Osteocyte (in vitro differentiated cells): Measurements from ENCODE around the gene DENND1A. TPM values are rescaled to one million over a fixed set of nuclear protein-coding genes. Genes with fewer than 3 reads are reported as not detected.

Experiments
- DNase-seq: peaks from one replicate; pipeline ENCODE4 v3.0.0; 2021; ENCODE audit warnings: mixed read lengths; ENCODE audit not compliant: unreplicated experiment; ENCODE audit errors: extremely low spot score
- H3K27ac Mint-ChIP-seq: one replicate; pipeline ENCODE4 v1.8.0; 2021; ENCODE audit warnings: mild to moderate bottlenecking, mixed read lengths; ENCODE audit not compliant: unreplicated experiment
- H3K27me3 Mint-ChIP-seq: one replicate; pipeline ENCODE4 v1.8.0; 2021; ENCODE audit warnings: mixed read lengths; ENCODE audit not compliant: unreplicated experiment
- H3K36me3 Mint-ChIP-seq: one replicate; pipeline ENCODE4 v1.8.0; 2021; ENCODE audit warnings: mixed read lengths; ENCODE audit not compliant: unreplicated experiment
- H3K4me1 Mint-ChIP-seq: one replicate; pipeline ENCODE4 v1.8.0; 2021; ENCODE audit warnings: mixed read lengths; ENCODE audit not compliant: unreplicated experiment
- H3K4me3 Mint-ChIP-seq: one replicate; pipeline ENCODE4 v1.8.0; 2021; ENCODE audit warnings: mild to moderate bottlenecking, moderate library complexity, mixed read lengths; ENCODE audit not compliant: unreplicated experiment
- H3K9me3 Mint-ChIP-seq: one replicate; pipeline ENCODE4 v1.8.0; 2021; ENCODE audit warnings: mixed read lengths; ENCODE audit not compliant: unreplicated experiment
- total RNA-seq: library from RNA; stranded (reverse); gene quantifications from 2 replicates; pipeline ENCODE4 v1.2.1, GENCODE V29; 2021
- TF ChIP-seq, protein P1 (sequence below): fragments of 200-600 bp; sonication (generic); IDR thresholded peaks from 2 replicates; pipeline ENCODE4 v1.5.0; 2021; ENCODE audit warnings: antibody characterized with exemption, mild to moderate bottlenecking, moderate library complexity

The DENND1A gene
- total RNA-seq, 1 donor from 2014 or later = 19.8 TPM

DNA sequence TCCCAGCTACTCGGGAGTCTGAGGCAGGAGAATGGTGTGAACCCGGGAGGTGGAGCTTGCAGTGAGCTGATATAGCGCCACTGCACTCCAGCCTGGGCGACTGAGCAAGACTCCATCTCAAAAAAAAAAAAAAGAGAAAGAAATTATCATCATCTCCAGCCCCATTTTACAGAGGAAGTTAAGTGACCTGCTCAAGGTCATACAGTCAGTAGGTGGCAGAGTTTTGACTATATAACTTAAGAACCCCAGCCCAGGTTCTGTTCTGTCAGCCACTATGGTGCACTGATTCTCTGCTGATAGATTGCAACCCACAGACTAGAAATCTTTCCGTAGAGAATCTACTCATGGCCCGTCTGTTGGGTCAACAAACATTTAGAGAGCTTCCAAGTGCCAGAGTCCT, 25.7 kb upstream of the DENND1A start:
- Mint-ChIP-seq H3K27ac (no peak overlapping the region), H3K36me3 (peaks cover 2% of the 10 kb centered on the region), H3K27me3 (peaks cover 69% of the 10 kb centered on the region), H3K4me1 (no peaks in the 10 kb centered on the region), H3K9me3 (peaks cover 3% of the 10 kb centered on the region), H3K4me3 (no peak overlapping the region)
- no peak for DNase-seq
- TF ChIP-seq, protein P1, sequence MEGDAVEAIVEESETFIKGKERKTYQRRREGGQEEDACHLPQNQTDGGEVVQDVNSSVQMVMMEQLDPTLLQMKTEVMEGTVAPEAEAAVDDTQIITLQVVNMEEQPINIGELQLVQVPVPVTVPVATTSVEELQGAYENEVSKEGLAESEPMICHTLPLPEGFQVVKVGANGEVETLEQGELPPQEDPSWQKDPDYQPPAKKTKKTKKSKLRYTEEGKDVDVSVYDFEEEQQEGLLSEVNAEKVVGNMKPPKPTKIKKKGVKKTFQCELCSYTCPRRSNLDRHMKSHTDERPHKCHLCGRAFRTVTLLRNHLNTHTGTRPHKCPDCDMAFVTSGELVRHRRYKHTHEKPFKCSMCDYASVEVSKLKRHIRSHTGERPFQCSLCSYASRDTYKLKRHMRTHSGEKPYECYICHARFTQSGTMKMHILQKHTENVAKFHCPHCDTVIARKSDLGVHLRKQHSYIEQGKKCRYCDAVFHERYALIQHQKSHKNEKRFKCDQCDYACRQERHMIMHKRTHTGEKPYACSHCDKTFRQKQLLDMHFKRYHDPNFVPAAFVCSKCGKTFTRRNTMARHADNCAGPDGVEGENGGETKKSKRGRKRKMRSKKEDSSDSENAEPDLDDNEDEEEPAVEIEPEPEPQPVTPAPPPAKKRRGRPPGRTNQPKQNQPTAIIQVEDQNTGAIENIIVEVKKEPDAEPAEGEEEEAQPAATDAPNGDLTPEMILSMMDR = no peak

DNA sequence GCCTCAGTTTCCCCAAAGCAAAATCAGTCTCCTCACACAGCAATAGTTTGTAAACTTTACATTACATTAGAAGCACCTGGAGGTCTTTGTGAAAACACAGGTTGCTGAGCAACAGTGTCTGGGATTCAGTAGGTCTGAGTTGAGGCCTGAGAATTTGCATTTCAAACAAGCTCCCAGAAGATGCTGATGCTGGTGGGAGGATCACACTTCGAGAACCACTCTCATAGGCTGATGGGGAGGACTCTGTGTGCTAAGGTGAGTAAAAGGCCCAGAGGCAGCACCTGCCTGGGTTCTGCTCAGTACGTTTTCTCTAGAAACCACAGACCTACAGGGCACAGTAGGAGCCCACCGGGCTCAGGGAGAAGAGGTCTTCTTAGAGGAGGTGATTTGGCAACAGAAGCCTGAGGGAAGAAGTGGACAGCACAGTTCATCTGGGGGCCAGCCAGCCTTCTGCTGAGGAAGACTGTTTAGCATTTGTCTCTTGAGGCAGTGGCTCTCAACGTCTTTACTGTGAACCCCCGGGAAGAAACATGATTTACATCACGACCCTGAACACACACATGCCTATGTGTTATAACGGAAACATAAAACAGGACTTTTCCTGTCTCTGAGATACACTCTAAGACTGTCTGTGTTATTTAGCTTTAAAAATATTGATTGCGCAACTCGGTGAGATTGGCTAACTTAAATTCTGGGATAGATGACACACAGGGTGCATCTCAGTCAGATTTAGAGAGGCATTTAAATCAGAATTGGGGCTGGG, 24.8 kb upstream of the DENND1A start:
- Mint-ChIP-seq H3K27ac (no peak overlapping the region), H3K27me3 (peaks cover 64% of the 10 kb centered on the region), H3K9me3 (peaks cover 6% of the 10 kb centered on the region), H3K36me3 (peaks cover 2% of the 10 kb centered on the region), H3K4me1 (no peaks in the 10 kb centered on the region), H3K4me3 (no peak overlapping the region)
- DNase-seq = no peak
- TF ChIP-seq, protein P1 = no peak

DNA sequence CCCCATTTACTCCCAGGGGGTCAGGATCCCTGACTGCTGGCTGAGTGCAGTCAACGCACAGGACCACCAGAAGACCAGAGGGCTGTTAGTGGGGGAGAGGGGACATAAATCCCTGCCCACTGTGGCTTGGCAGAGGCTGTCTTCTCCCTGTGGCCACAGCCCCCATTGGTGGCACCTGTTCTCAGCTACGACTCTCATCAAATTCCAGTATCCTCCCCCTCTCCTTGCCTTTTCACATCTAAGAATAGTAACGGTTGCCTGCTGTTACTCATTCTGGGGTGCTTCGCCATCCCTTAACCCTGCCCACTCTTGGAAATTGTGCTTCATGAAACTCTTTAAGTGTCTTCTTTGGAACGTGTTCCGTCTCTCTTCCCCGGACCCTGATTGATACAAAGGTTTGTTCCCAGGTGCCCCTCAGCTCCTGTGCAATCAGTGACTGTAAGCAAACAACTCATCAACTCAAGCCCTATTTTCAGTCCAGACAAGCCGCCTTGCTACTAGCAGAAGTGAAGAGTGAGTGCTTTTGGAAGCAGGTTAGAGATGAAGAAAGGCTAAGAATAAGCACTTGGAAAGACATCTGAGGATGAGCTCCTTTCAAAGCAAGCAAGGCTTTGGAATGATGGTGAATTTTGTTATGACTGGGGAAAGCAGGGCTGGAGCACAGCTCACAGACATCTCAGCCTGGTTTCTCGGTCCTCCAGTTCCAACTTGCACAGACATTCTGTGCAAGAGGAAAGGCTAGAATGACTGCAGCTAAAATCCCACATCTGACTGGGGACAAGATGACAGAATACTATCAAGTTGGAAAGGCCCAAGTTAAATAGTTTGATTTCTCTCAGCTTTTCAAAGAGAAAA, 22.9 kb upstream of the DENND1A start:
- peaks cover 6% of the 10 kb centered on the region for H3K9me3 Mint-ChIP-seq
- TF ChIP-seq, protein P1 = no peak
- H3K4me1 Mint-ChIP-seq = no peaks in the 10 kb centered on the region
- H3K4me3 Mint-ChIP-seq = no peak overlapping the region
- H3K27me3 Mint-ChIP-seq = peaks cover 53% of the 10 kb centered on the region
- no peak for DNase-seq
- H3K27ac Mint-ChIP-seq = no peak overlapping the region
- H3K36me3 Mint-ChIP-seq = peaks cover 2% of the 10 kb centered on the region

DNA sequence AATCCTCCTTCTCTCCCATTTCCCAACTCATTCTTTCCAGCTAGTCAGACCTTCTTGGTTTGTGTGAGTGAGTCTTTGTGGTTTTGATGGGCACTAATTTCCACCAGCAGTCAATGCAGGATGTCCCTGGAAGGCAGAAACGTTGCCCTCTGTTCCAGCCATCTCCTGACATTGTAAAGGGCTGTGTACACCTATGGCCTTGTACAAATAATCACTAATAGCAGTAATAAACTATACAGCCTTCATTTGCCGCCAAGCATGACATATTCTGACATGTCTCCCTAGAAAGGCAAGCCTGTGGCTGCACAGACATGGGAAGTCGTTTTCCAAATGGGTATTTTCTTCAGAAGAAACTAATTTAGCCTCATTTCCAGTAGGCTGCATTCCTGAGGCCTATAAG, 18.4 kb upstream of the DENND1A start:
- DNase-seq = no peak
- H3K9me3 Mint-ChIP-seq = peaks cover 6% of the 10 kb centered on the region
- H3K36me3 Mint-ChIP-seq = peaks cover 2% of the 10 kb centered on the region
- TF ChIP-seq, protein P1 = no peak
- peaks cover 42% of the 10 kb centered on the region for H3K27me3 Mint-ChIP-seq
- no peaks in the 10 kb centered on the region for H3K4me1 Mint-ChIP-seq
- no peak overlapping the region for H3K27ac Mint-ChIP-seq
- no peak overlapping the region for H3K4me3 Mint-ChIP-seq

DNA sequence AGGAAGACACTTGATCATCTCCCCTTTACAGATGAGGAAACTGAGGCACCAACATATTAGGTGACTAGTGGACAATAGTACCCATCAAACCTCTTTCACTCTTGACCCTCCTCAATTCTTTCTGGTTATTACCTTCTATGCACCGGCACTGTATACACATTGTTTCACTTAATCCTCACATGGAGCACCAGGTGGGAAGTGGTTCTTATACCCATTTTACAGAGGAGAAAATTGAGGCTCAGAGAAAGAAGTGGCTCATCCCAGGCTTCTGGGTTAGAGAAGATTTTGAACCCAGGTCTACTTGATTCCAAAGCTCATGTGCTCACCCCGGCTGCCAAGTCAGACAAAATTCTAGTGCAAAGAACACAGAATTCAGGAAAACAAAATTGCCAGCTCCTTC, 17.4 kb upstream of the DENND1A start:
- Mint-ChIP-seq H3K9me3 (peaks cover 6% of the 10 kb centered on the region), H3K27ac (no peak overlapping the region), H3K4me3 (no peak overlapping the region), H3K36me3 (peaks cover 2% of the 10 kb centered on the region), H3K4me1 (no peaks in the 10 kb centered on the region), H3K27me3 (peaks cover 37% of the 10 kb centered on the region)
- DNase-seq = no peak
- TF ChIP-seq, protein P1 = no peak
